ENCODE measurements around the gene ATP6V1G1. TPM values are rescaled to one million over a fixed set of nuclear protein-coding genes. Genes with fewer than 3 reads are reported as not detected.

ATP6V1G1 gene
- total RNA-seq, 2 experiments from 2014 or later, result 99.0 to 117 TPM

DNA sequence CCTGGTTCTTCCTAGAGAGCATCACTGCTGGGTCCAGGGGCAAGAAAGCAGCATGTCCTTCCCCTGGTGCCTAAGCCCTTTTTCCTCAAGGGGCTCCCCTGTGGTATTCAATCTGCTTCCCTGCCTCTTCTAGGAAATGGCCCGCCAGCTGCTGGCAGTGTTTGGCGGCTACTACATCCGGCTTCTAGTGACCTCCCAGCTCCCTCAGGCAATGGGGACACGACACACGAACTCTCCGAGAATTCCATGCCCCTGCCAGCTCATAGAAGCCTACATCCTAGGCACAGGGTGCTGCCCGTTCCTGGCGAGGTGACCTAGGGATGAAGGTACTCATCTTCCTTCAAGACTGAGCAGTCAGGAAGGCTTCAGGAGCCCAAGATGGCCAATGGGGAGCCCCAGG is 55.4 kb downstream of the ATP6V1G1 start:
- intact Hi-C loops (cut with micrococcal nuclease; ENCODE audit: unreplicated experiment), result no loop called here
- H2AFZ ChIP-seq (ENCODE audit: low read length), result no peak overlapping the region
- no peaks in the 10 kb centered on the region for H3K9me3 ChIP-seq (ENCODE audit: low read length)
- no TSS peak for BruUV-seq (replicated peaks)
- no peak overlapping the region for H3K4me2 ChIP-seq (ENCODE audit: low read length)
- no peaks in the 10 kb centered on the region for H3K4me1 ChIP-seq (ENCODE audit: insufficient read depth, low read length, poor library complexity, severe bottlenecking)
- no peaks in the 10 kb centered on the region for H4K20me1 ChIP-seq (ENCODE audit: insufficient read depth, low read length)
- peaks cover 95% of the 10 kb centered on the region for H3K36me3 ChIP-seq (ENCODE audit: insufficient read depth, low read length)
- no peak for DNase-seq (ENCODE audit: low spot score)
- ChIA-PET CTCF (ENCODE audit: unreplicated experiment) (no interaction called here), POLR2A (no interaction called here)
- H3K9me2 ChIP-seq (ENCODE audit: insufficient read depth, low read length), result no peaks in the 10 kb centered on the region
- H3K79me2 ChIP-seq (ENCODE audit: insufficient read depth, low read depth, low read length), result no peaks in the 10 kb centered on the region
- TF ChIP-seq CTCF (conservative IDR thresholded peaks at IDR 0.05; ENCODE audit: low read length), result no peak
- no peak for TF ChIP-seq EZH2phosphoT487 (IDR thresholded peaks at IDR 0.05; ENCODE audit: borderline replicate concordance, low read depth, low read length)
- H3K27ac ChIP-seq (ENCODE audit: low read depth, low read length, poor library complexity, severe bottlenecking), result no peak overlapping the region
- no peak overlapping the region for H3K4me3 ChIP-seq (ENCODE audit: low read depth, low read length, poor library complexity, severe bottlenecking)

DNA sequence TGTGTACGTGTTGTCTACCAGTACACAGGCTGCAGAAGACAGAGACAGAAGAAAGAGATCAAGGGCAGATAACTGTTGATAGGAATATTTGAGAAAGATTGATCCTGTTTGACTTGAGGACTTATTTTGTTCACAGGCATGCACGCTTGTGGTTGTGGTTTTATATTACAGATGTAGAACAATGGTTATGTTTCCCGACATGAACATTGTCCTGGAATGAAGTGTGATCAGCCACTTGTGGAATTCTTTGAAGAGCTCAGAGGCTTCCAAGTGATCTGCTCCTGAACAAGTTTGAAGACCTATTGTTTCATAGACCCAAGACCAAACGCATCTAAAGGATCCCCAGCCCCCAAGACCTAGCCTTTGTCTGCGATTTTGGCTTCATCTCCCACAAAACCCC is 56.3 kb downstream of the ATP6V1G1 start:
- TF ChIP-seq EZH2phosphoT487 (IDR thresholded peaks at IDR 0.05; ENCODE audit: borderline replicate concordance, low read depth, low read length) (no peak), CTCF (conservative IDR thresholded peaks at IDR 0.05; ENCODE audit: low read length) (no peak)
- Histone ChIP-seq H3K79me2 (ENCODE audit: insufficient read depth, low read depth, low read length) (no peaks in the 10 kb centered on the region), H2AFZ (ENCODE audit: low read length) (no peak overlapping the region), H3K4me1 (ENCODE audit: insufficient read depth, low read length, poor library complexity, severe bottlenecking) (no peaks in the 10 kb centered on the region), H3K4me3 (ENCODE audit: low read depth, low read length, poor library complexity, severe bottlenecking) (no peak overlapping the region), H3K9me3 (ENCODE audit: low read length) (no peaks in the 10 kb centered on the region), H4K20me1 (ENCODE audit: insufficient read depth, low read length) (no peaks in the 10 kb centered on the region), H3K9me2 (ENCODE audit: insufficient read depth, low read length) (no peaks in the 10 kb centered on the region), H3K36me3 (ENCODE audit: insufficient read depth, low read length) (peaks cover 95% of the 10 kb centered on the region), H3K4me2 (ENCODE audit: low read length) (no peak overlapping the region), H3K27ac (ENCODE audit: low read depth, low read length, poor library complexity, severe bottlenecking) (no peak overlapping the region)
- DNase-seq (ENCODE audit: low spot score), result no peak
- ChIA-PET CTCF (ENCODE audit: unreplicated experiment) (no interaction called here), POLR2A (interaction anchor here (0.8 to 1.1 kb wide), 3 partner anchors 9 to 40 kb away, joined by 3 to 9 read pairs (median 4); no protein-coding TSS in a partner anchor)
- BruUV-seq (replicated peaks), result no TSS peak
- intact Hi-C loops (cut with micrococcal nuclease; ENCODE audit: unreplicated experiment), result no loop called here

Small RNA genes within 50 kb of the gene (small RNA-seq; reads per million reads assigned to genes)
- not detected for gene RF00019

Other genes starting within 250 kb of the ATP6V1G1 start
- gene AKNA, start 199.8 kb upstream of the ATP6V1G1 start, total RNA-seq (2014; rRNA removed; shearing (Covaris generic)), result 53.8 and 61.4 TPM in 2 replicates
- 187 and 203 TPM in 2 replicates for gene AKNA, start 199.8 kb upstream of the ATP6V1G1 start, total RNA-seq (2022)
- gene WHRN, start 82.3 kb upstream of the ATP6V1G1 start, total RNA-seq (2014; rRNA removed; shearing (Covaris generic)), result 0.19 TPM in 1 of 2 replicates, not detected in the other
- gene WHRN, start 82.3 kb upstream of the ATP6V1G1 start, total RNA-seq (2022), result 2.1 TPM in 2 replicates
- gene TMEM268, start 23.5 kb downstream of the ATP6V1G1 start, total RNA-seq (2014; rRNA removed; shearing (Covaris generic)), result 27.2 and 31.6 TPM in 2 replicates
- gene TMEM268, start 23.5 kb downstream of the ATP6V1G1 start, total RNA-seq (2022), result 68.0 and 71.2 TPM in 2 replicates
- gene TEX53, start 70.0 kb downstream of the ATP6V1G1 start, total RNA-seq (2014; rRNA removed; shearing (Covaris generic)), result not detected in 2 replicates
- not detected in 2 replicates for gene TEX53, start 70.0 kb downstream of the ATP6V1G1 start, total RNA-seq (2022)
- gene TEX48, start 94.4 kb downstream of the ATP6V1G1 start, total RNA-seq (2014; rRNA removed; shearing (Covaris generic)), result not detected in 2 replicates
- not detected in 2 replicates for gene TEX48, start 94.4 kb downstream of the ATP6V1G1 start, total RNA-seq (2022)
- 0.08 TPM in 1 of 2 replicates, not detected in the other for gene TNFSF15, start 218.3 kb downstream of the ATP6V1G1 start, total RNA-seq (2014; rRNA removed; shearing (Covaris generic))
- gene TNFSF15, start 218.3 kb downstream of the ATP6V1G1 start, total RNA-seq (2022), result 0.09 and 0.23 TPM in 2 replicates

Measured in OCI-LY7 (cell line).